ENCODE measurements around the gene MAST2.

GRCh38 chr1:45828841-45829240 lies 25.4 kb downstream of the MAST2 start:
- TF ChIP-seq EZH2phosphoT487 (IDR thresholded peaks at IDR 0.05; ENCODE audit: borderline replicate concordance) (no peak), CEBPB (IDR thresholded peaks at IDR 0.05; ENCODE audit: low read depth) (no peak), POLR2A (IDR thresholded peaks at IDR 0.05; ENCODE audit: borderline replicate concordance, extremely low read depth, insufficient read depth, insufficient read length) (no peak), EGR1 (IDR thresholded peaks at IDR 0.05; ENCODE audit: low read depth) (no peak), POLR2AphosphoS5 (IDR thresholded peaks at IDR 0.05; ENCODE audit: low read depth, low read length) (no peak), JUND (IDR thresholded peaks at IDR 0.05) (no peak), ELF1 (IDR thresholded peaks at IDR 0.05; ENCODE audit: borderline replicate concordance, low read depth) (no peak)
- TF ChIP-seq, protein P1, sequence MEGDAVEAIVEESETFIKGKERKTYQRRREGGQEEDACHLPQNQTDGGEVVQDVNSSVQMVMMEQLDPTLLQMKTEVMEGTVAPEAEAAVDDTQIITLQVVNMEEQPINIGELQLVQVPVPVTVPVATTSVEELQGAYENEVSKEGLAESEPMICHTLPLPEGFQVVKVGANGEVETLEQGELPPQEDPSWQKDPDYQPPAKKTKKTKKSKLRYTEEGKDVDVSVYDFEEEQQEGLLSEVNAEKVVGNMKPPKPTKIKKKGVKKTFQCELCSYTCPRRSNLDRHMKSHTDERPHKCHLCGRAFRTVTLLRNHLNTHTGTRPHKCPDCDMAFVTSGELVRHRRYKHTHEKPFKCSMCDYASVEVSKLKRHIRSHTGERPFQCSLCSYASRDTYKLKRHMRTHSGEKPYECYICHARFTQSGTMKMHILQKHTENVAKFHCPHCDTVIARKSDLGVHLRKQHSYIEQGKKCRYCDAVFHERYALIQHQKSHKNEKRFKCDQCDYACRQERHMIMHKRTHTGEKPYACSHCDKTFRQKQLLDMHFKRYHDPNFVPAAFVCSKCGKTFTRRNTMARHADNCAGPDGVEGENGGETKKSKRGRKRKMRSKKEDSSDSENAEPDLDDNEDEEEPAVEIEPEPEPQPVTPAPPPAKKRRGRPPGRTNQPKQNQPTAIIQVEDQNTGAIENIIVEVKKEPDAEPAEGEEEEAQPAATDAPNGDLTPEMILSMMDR (IDR thresholded peaks at IDR 0.05 in 2 of 3, conservative IDR thresholded peaks at IDR 0.05 in 1 of 3; ENCODE audit: borderline replicate concordance in 1 of 3, insufficient read depth in 1 of 3, low read depth in 2 of 3, low read length in 2 of 3), result no peak
